IPS-11a (cell line): ENCODE data around the gene USP27X.

Experiments used
- H3K4me3 ChIP-seq: one replicate; pipeline ENCODE4 v1.5.1; 2013; ENCODE audit warnings: low read depth, low read length, control low read depth

The USP27X gene

GRCh38 chrX:49880668-49881067, 1.4 kb downstream of the USP27X start:
- no peak overlapping the region for H3K4me3 ChIP-seq

GRCh38 chrX:49884290-49884862, 5.1 kb downstream of the USP27X start:
- H3K4me3 ChIP-seq: no peak overlapping the region

- no peak overlapping the region for H3K4me3 ChIP-seq
Observed at GRCh38 chrX:49892542-49892941, 13.3 kb downstream of the USP27X start.

- no peak overlapping the region for H3K4me3 ChIP-seq
Observed at GRCh38 chrX:49896951-49897350, 17.7 kb downstream of the USP27X start.

GRCh38 chrX:49901048-49901447, 21.8 kb downstream of the USP27X start:
- no peak overlapping the region for H3K4me3 ChIP-seq

- H3K4me3 ChIP-seq: no peak overlapping the region
Observed at GRCh38 chrX:49910344-49910743, 31.1 kb downstream of the USP27X start.

GRCh38 chrX:49912086-49912485, 32.8 kb downstream of the USP27X start:
- no peak overlapping the region for H3K4me3 ChIP-seq

GRCh38 chrX:49912861-49913260, 33.6 kb downstream of the USP27X start:
- no peak overlapping the region for H3K4me3 ChIP-seq

- H3K4me3 ChIP-seq: no peak overlapping the region
Observed at GRCh38 chrX:49915361-49916222, 36.3 kb downstream of the USP27X start.

GRCh38 chrX:49919617-49920016, 40.3 kb downstream of the USP27X start:
- H3K4me3 ChIP-seq: no peak overlapping the region

- H3K4me3 ChIP-seq: no peak overlapping the region
Observed at GRCh38 chrX:49921109-49921508, 41.8 kb downstream of the USP27X start.

- peak within 1 kb of the TSS; percentile 45 for H3K4me3 ChIP-seq
Observed at GRCh38 chrX:49922291-49923241, 43.3 kb downstream of the USP27X start, which contains the start of gene CLCN5. CLCN5 (plus strand) TSS chrX:49922596; CDS start chrX:49925299, 2,703 bp downstream.

GRCh38 chrX:49925176-49925575, 45.9 kb downstream of the USP27X start:
- no peak overlapping the region for H3K4me3 ChIP-seq

GRCh38 chrX:49930039-49930438, 50.8 kb downstream of the USP27X start:
- H3K4me3 ChIP-seq: no peak overlapping the region
